Measurements from ENCODE around the gene UPB1.

GRCh38 chr22:24576778-24577177 lies 81.6 kb downstream of the UPB1 start:
- TF ChIP-seq CTCF (conservative IDR thresholded peaks at IDR 0.05; ENCODE audit: low read depth, low read length) (no peak), EZH2 (IDR thresholded peaks at IDR 0.05; ENCODE audit: borderline replicate concordance, low read depth, low read length, poor library complexity, severe bottlenecking) (no peak)

All from A673 (cell line).